Measurements from ENCODE around the gene TSPAN13.

TSPAN13 gene

DNA sequence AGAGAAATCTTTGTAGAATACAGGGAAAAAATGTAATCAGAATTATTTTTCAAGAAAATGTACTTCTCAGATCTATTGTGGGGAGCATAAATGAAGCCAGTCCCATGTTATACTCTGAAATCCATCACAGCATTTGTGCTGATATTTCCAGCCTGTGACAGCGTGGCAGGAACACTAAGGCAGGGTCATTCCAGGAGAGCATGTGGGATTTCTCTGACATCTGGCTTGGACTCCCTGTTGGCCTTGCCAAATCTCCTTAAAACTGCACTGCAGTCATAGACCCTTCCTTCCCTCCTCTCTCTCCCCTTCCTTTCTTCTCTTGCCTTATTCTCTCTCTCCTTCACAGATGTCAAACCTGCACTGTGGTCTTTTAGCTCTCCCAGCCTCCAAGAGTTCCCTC lies 6.5 kb upstream of the TSPAN13 start:
- TF ChIP-seq POU2F2 (IDR thresholded peaks at IDR 0.05; ENCODE audit: low read depth, low read length) (no peak), SPI1 (IDR thresholded peaks at IDR 0.05; ENCODE audit: low read depth, low read length) (no peak), POLR2AphosphoS5 (IDR thresholded peaks at IDR 0.05; ENCODE audit: low read depth, low read length) (no peak), PAX5 (IDR thresholded peaks at IDR 0.05; ENCODE audit: insufficient read depth, low read length, severe bottlenecking) (no peak), TAF1 (IDR thresholded peaks at IDR 0.05; ENCODE audit: low read depth, low read length) (no peak), POLR2A (IDR thresholded peaks at IDR 0.05; ENCODE audit: low read depth, low read length) (no peak)
- FAIRE-seq (no peak), DNase-seq (ENCODE audit: insufficient read length, low spot score) (no peak)

DNA sequence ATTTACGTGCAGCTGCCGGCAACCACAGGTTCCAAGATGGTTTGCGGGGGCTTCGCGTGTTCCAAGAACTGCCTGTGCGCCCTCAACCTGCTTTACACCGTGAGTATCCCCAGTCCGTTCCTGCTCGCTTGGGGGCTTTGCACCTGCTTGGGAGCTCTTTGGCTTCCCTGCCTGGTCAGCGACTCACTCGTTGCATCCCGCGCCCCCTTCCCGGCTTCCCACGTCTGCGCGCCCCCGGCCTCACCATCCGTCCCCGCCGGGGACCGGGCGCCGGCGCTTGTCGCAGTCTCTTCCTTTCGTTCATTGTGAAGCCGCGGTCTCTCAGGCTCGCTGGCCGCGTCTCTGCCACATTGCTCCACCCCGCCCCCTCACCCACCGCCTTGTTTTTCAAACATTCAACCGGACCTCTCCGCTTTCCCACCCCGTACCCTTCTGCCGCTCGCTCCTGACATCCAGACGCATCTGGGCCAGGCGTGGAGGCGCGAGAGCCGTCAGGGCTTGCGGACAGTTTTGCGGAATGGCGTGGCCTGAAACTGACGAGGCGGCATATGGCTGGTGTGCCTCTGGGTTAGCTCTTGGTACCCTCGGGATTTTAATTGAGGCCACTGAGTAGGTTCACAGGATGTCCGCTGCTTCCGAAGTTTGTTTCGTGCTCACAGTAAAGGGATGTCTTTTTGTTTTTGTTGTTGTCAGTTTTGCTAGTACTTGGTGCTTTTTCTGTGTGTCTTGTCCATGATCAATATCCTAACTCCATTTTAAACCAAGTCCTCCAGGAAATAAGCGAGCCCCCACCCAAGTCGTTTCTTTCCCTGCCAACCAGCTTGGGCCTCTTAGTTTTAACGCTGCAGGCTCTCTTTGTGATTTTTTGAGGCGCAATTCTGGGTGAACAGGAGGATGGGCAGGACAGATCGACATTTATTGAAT lies 639 bp downstream of the TSPAN13 start:
- no peak for TF ChIP-seq POU2F2 (IDR thresholded peaks at IDR 0.05; ENCODE audit: low read depth, low read length)
- no peak for TF ChIP-seq PAX5 (IDR thresholded peaks at IDR 0.05; ENCODE audit: insufficient read depth, low read length, severe bottlenecking)
- TF ChIP-seq SPI1 (IDR thresholded peaks at IDR 0.05; ENCODE audit: low read depth, low read length): no peak
- no peak for TF ChIP-seq POLR2AphosphoS5 (IDR thresholded peaks at IDR 0.05; ENCODE audit: low read depth, low read length)
- no peak for TF ChIP-seq POLR2A (IDR thresholded peaks at IDR 0.05; ENCODE audit: low read depth, low read length)
- no peak for TF ChIP-seq TAF1 (IDR thresholded peaks at IDR 0.05; ENCODE audit: low read depth, low read length)
- no peak for FAIRE-seq
- no peak for DNase-seq (ENCODE audit: insufficient read length, low spot score)

DNA sequence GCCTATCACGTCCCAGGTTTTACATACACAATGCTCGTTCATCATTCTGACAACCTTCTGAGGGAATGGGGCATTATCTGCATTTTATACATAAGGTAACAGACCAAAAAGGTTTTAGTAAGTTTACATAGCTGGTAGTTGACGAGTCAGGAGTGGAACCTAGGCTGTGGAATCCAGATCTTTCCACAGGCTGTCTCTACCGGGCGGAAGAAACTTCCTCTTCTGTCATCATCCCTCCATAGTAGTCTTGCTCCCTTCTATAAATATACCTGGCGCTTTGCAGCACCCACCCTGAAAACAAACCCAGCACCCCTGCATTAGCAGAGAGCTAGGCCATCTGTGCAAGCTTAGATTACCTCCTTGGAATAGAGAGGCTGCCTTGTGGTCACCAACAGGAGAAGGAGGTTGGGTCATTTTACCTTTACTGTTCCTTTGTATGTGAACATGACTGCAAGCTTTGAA lies 1.3 kb downstream of the TSPAN13 start:
- FAIRE-seq: no peak

DNA sequence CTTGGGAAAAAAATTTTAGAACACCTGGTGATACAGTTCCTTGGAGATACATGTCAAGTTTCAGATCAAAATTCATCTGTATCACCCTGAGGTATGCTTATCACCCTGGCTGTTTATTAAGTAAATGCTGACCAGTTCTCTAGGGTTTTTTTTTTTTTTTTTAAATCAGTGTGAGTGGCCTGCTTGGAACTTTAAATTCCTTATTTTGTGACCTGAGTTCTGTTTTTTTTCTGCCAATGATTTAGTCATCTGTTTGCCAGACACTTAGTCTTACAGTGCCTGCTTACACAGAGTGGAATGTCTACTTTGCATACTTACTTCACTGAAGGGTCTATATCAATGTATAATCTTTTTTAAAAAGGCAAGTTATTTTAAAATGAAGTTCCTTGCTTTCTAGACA lies 1.8 kb downstream of the TSPAN13 start:
- TF ChIP-seq TAF1 (IDR thresholded peaks at IDR 0.05; ENCODE audit: low read depth, low read length): no peak
- no peak for TF ChIP-seq SPI1 (IDR thresholded peaks at IDR 0.05; ENCODE audit: low read depth, low read length)
- no peak for TF ChIP-seq PAX5 (IDR thresholded peaks at IDR 0.05; ENCODE audit: insufficient read depth, low read length, severe bottlenecking)
- no peak for TF ChIP-seq POLR2A (IDR thresholded peaks at IDR 0.05; ENCODE audit: low read depth, low read length)
- no peak for TF ChIP-seq POU2F2 (IDR thresholded peaks at IDR 0.05; ENCODE audit: low read depth, low read length)
- no peak for TF ChIP-seq POLR2AphosphoS5 (IDR thresholded peaks at IDR 0.05; ENCODE audit: low read depth, low read length)
- no peak for DNase-seq (ENCODE audit: insufficient read length, low spot score)
- FAIRE-seq: no peak

More for the DNA sequence above, 1.3 kb downstream of the TSPAN13 start:
- DNase-seq (ENCODE audit: insufficient read length, low spot score): no peak
- no peak for TF ChIP-seq PAX5 (IDR thresholded peaks at IDR 0.05; ENCODE audit: insufficient read depth, low read length, severe bottlenecking)
- TF ChIP-seq SPI1 (IDR thresholded peaks at IDR 0.05; ENCODE audit: low read depth, low read length): no peak
- no peak for TF ChIP-seq TAF1 (IDR thresholded peaks at IDR 0.05; ENCODE audit: low read depth, low read length)
- no peak for TF ChIP-seq POLR2AphosphoS5 (IDR thresholded peaks at IDR 0.05; ENCODE audit: low read depth, low read length)
- TF ChIP-seq POU2F2 (IDR thresholded peaks at IDR 0.05; ENCODE audit: low read depth, low read length): no peak
- no peak for TF ChIP-seq POLR2A (IDR thresholded peaks at IDR 0.05; ENCODE audit: low read depth, low read length)

DNA sequence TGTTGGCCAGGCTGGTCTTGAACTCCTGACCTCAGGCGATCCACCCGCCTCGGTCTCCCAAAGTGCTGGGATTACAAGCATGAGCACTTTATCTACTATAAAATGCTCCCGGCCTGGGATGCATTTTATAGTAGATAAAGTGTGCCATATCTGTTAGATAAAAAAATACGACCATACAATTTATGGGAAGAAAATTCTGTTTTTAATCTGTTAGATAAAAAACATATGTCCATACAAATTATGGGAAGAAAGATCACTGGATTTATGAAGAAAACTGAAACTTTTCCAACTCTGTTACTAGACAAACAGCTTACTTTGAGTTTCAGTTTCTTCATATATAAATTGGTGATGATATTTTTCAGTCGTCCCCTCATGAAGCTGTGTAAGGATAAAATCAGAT lies 4.5 kb downstream of the TSPAN13 start:
- TF ChIP-seq POLR2AphosphoS5 (IDR thresholded peaks at IDR 0.05; ENCODE audit: low read depth, low read length) (no peak), SPI1 (IDR thresholded peaks at IDR 0.05; ENCODE audit: low read depth, low read length) (no peak), POLR2A (IDR thresholded peaks at IDR 0.05; ENCODE audit: low read depth, low read length) (no peak), TAF1 (IDR thresholded peaks at IDR 0.05; ENCODE audit: low read depth, low read length) (no peak), PAX5 (IDR thresholded peaks at IDR 0.05; ENCODE audit: insufficient read depth, low read length, severe bottlenecking) (no peak), POU2F2 (IDR thresholded peaks at IDR 0.05; ENCODE audit: low read depth, low read length) (no peak)
- DNase-seq (ENCODE audit: insufficient read length, low spot score): no peak
- FAIRE-seq: no peak

DNA sequence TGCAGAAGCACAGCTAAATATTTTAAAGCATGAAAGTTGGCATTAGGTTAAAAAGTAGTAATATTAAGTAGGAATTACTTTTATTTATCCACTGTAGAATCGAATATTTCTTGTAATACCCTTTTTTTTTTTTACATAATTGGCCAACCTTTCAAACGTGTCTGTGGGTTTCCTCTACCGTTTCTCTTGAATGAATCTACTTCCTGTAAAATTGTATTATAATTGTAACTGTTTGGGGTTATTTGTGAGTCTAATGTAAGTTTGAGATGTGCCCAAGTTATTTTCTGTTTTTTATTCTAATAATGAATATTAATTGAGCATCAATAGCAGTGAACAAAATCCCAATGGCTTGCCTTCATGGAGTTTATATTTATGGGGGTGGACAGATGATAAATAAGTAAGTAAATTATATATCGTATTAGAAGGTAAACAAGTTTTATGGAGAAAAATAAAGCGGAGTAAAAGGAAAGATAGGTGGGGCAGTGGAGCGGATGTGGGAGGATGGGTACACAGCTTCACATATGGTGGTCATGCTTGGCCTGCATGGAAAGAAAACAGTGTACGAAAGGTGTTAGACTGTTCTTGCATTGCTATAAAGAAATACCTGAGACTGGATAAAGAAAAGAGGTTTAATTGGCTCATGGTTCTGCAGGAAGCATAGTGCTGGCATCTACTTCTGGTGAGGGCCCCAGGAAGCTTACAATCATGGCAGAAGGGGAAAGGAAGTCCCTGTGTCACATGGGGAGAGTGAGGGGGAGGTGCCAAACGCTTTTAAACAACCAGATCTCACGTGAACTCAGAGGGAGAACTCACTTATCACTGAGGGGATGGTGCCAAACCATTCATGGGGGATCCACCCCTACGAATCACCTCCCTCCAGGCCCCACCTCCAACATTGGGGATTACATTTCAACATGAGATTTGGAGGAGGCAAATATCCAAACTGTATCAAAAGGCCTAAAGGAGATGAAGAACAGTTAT lies 5.4 kb downstream of the TSPAN13 start:
- no peak for DNase-seq (ENCODE audit: insufficient read length, low spot score)
- TF ChIP-seq TAF1 (IDR thresholded peaks at IDR 0.05; ENCODE audit: low read depth, low read length) (no peak), POLR2AphosphoS5 (IDR thresholded peaks at IDR 0.05; ENCODE audit: low read depth, low read length) (no peak), SPI1 (IDR thresholded peaks at IDR 0.05; ENCODE audit: low read depth, low read length) (no peak), PAX5 (IDR thresholded peaks at IDR 0.05; ENCODE audit: insufficient read depth, low read length, severe bottlenecking) (no peak), POU2F2 (IDR thresholded peaks at IDR 0.05; ENCODE audit: low read depth, low read length) (no peak), POLR2A (IDR thresholded peaks at IDR 0.05; ENCODE audit: low read depth, low read length) (no peak)
- FAIRE-seq: no peak

DNA sequence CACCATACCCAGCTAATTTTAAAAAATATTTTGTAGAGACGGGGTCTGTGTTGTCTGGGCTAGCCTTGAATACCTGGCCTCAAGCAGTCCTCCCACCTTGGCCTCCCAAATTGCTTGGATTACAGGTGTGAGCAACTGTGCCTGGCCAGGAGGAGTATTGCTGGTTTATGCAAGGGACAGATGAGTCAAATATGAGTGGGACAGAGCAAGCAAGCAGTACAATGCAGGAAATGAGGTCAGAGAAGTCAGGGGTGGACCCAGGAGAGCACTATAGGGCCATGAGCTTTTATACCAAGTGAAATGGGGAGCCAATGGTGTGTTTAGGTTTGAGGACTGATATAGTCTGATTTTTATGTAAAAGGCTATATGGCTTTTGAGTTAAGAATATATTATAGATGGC lies 6.3 kb downstream of the TSPAN13 start:
- no peak for FAIRE-seq
- no peak for DNase-seq (ENCODE audit: insufficient read length, low spot score)
- no peak for TF ChIP-seq POLR2A (IDR thresholded peaks at IDR 0.05; ENCODE audit: low read depth, low read length)
- no peak for TF ChIP-seq SPI1 (IDR thresholded peaks at IDR 0.05; ENCODE audit: low read depth, low read length)
- no peak for TF ChIP-seq TAF1 (IDR thresholded peaks at IDR 0.05; ENCODE audit: low read depth, low read length)
- no peak for TF ChIP-seq POU2F2 (IDR thresholded peaks at IDR 0.05; ENCODE audit: low read depth, low read length)
- TF ChIP-seq POLR2AphosphoS5 (IDR thresholded peaks at IDR 0.05; ENCODE audit: low read depth, low read length): no peak
- TF ChIP-seq PAX5 (IDR thresholded peaks at IDR 0.05; ENCODE audit: insufficient read depth, low read length, severe bottlenecking): no peak

DNA sequence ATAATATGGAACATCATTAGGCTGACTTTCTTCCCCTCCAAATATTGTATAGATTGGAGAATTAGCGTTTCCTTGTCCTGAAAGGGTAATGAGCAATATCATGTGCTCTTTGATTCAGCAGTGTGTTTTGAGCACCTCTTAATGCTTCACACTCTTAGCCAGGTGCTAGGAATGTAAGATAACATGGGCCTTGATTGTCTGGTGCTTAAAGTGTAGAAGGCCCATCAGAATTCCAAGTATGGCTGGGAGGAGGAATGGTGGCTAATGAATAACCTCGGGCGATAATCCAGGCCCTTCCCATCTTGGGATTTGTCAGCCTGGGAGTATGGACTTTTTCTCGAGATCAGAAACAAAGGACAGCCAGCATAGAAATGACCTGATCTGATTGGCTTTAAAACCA lies 8.6 kb downstream of the TSPAN13 start:
- TF ChIP-seq TAF1 (IDR thresholded peaks at IDR 0.05; ENCODE audit: low read depth, low read length) (no peak), PAX5 (IDR thresholded peaks at IDR 0.05; ENCODE audit: insufficient read depth, low read length, severe bottlenecking) (no peak), POLR2AphosphoS5 (IDR thresholded peaks at IDR 0.05; ENCODE audit: low read depth, low read length) (no peak), POLR2A (IDR thresholded peaks at IDR 0.05; ENCODE audit: low read depth, low read length) (no peak), POU2F2 (IDR thresholded peaks at IDR 0.05; ENCODE audit: low read depth, low read length) (no peak), SPI1 (IDR thresholded peaks at IDR 0.05; ENCODE audit: low read depth, low read length) (no peak)
- no peak for FAIRE-seq
- no peak for DNase-seq (ENCODE audit: insufficient read length, low spot score)
